HG03571 (cell line): ENCODE data around the gene SP2.
A peak's percentile ranks its signal among the peaks of the same experiment; 100 is the strongest.

Source experiments
- ATAC-seq: cut with Tn5 transposase; IDR thresholded peaks from one replicate; pipeline ENCODE4 v1.9.1; 2021; ENCODE audit not compliant: unreplicated experiment

The SP2 gene

GRCh38 chr17:47946929-47947397 is 50.9 kb downstream of the SP2 start:
- ATAC-seq, result peak; percentile 48

GRCh38 chr17:47948706-47949196 is 52.7 kb downstream of the SP2 start:
- no peak for ATAC-seq

GRCh38 chr17:47949197-47949759 is 53.2 kb downstream of the SP2 start:
- peak; percentile 49 for ATAC-seq

GRCh38 chr17:47949946-47950345 is 53.9 kb downstream of the SP2 start:
- no peak for ATAC-seq

GRCh38 chr17:47950448-47950847 is 54.4 kb downstream of the SP2 start:
- ATAC-seq, result no peak

GRCh38 chr17:47952171-47953021 is 56.4 kb downstream of the SP2 start:
- ATAC-seq, result no peak

- ATAC-seq, result no peak
Observed at GRCh38 chr17:47953909-47954308, 57.9 kb downstream of the SP2 start.

GRCh38 chr17:47955497-47956461 is 59.7 kb downstream of the SP2 start:
- no peak for ATAC-seq

- no peak for ATAC-seq
Observed at GRCh38 chr17:47956791-47957590, 61.0 kb downstream of the SP2 start.

- ATAC-seq, result no peak
Observed at GRCh38 chr17:47957591-47958490, 61.8 kb downstream of the SP2 start, which contains the start of gene PRR15L. PRR15L (minus strand) TSS chr17:47957883; CDS start chr17:47953234, 4,649 bp downstream.

- no peak for ATAC-seq
Observed at GRCh38 chr17:47959825-47960655, 64.0 kb downstream of the SP2 start.

GRCh38 chr17:47961406-47961805 is 65.4 kb downstream of the SP2 start:
- no peak for ATAC-seq

GRCh38 chr17:47962901-47963300 is 66.9 kb downstream of the SP2 start:
- ATAC-seq, result no peak

GRCh38 chr17:47964856-47965255 is 68.8 kb downstream of the SP2 start:
- no peak for ATAC-seq

- no peak for ATAC-seq
Observed at GRCh38 chr17:47966079-47966519, 70.1 kb downstream of the SP2 start.

- ATAC-seq, result no peak
Observed at GRCh38 chr17:47967607-47968252, 71.7 kb downstream of the SP2 start.

GRCh38 chr17:47968836-47969235 is 72.8 kb downstream of the SP2 start:
- ATAC-seq, result no peak
